Vagina (tissue), 2 donors: Measurements from ENCODE around the gene PKN1.

Experiments
- CTCF ChIP-seq, 3 experiments: fragments of 450-650 bp in 2 of 3; fragments of 200-600 bp in 1 of 3; sonication (generic) in 1 of 3; IDR thresholded peaks; one replicate each; pipeline ENCODE4 v1.5.1; 2017 to 2019; ENCODE audit warnings: antibody characterized with exemption in 3 of 3, mild to moderate bottlenecking in 2 of 3, moderate library complexity in 2 of 3
- POLR2A ChIP-seq, 2 donors: fragments of 450-650 bp; IDR thresholded peaks; one replicate each; pipeline ENCODE4 v1.6.1; 2017; ENCODE audit warnings: antibody characterized with exemption in 2 of 2, mild to moderate bottlenecking in 2 of 2, moderate library complexity in 2 of 2
- POLR2AphosphoS5 ChIP-seq, 2 donors: sonication (generic); formaldehyde crosslinking; IDR thresholded peaks; one replicate each; pipeline ENCODE4 v1.9.0; 2017; ENCODE audit warnings: antibody characterized with exemption in 2 of 2, mild to moderate bottlenecking in 2 of 2, low read depth in 1 of 2; ENCODE audit not compliant: insufficient read depth in 1 of 2

- TF ChIP-seq CTCF (IDR thresholded peaks at IDR 0.05) (no peak), POLR2A (IDR thresholded peaks at IDR 0.05) (no peak), POLR2AphosphoS5 (IDR thresholded peaks at IDR 0.05; ENCODE audit: insufficient read depth in 1 of 2, low read depth in 1 of 2) (no peak)
Observed at GRCh38 chr19:14492756-14493337, 59.7 kb downstream of the PKN1 start.
